ENCODE data around the gene YRDC. TPM values are rescaled to one million over a fixed set of nuclear protein-coding genes. Genes with fewer than 3 reads are reported as not detected.
A peak's percentile ranks its signal among the peaks of the same experiment; 100 is the strongest.

YRDC gene
- total RNA-seq, 1 donor, result 8.3 TPM

DNA sequence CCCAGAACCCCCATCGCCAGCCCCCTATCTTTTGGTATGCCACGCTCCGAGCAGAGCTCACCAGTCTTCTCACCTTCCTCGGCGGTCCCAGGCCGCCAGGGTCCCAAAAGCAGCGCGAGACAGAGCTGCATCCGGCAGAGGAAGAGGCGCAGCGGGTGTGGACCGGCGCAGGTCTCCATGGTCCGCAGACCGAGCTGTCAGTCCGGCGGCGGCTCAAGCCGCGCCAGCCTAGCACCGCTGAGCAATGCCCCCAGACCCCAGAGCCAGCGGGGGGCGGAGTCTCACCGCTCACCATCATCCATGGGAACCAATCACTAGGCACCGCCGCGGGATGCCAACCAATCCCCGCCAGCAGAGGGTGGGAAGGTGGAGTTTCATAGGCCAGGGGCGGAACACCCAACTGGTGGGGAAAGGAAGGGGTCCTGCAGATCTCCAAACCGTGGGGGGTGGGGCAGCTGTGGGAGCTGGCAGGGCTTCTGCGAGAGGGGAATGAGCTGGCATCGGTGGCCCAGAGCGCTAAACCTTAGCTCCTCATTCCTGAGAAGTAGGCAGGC lies 43.0 kb downstream of the YRDC start, which contains the start of gene EPHA10:
EPHA10 (minus strand) TSS at position 233 of the 554 bp plus-strand sequence; CDS start at position 179, 54 bp downstream.
- H3K27me3 ChIP-seq (ENCODE audit: insufficient read depth, low read length), result peaks cover 51% of the 10 kb centered on the region

DNA sequence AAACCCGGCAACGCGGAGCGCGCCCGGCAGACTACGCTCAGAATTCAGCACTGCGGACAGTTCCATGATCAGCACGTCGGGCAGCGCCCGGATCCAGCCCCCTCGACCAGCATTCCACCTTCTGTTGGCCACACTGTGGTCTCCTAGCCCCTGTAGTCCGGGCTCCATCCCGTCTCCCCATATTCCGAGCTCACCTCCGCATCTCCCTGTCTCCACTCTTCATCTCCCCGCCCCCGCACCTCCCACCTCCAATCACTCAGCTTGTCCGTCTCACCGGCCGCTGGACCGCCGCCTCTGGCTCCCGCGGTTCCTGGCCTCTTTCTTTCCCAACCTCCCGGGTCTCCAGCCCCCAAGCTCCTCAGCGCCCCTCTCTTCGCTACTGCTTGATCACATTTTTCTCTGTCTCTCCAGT lies 43.6 kb downstream of the YRDC start:
- Histone ChIP-seq H4K20me1 (ENCODE audit: insufficient read depth, low read length) (no peaks in the 10 kb centered on the region), H3K27me3 (ENCODE audit: insufficient read depth, low read length) (peaks cover 50% of the 10 kb centered on the region), H3K36me3 (ENCODE audit: insufficient read depth, low read length) (no peaks in the 10 kb centered on the region), H3K4me3 (ENCODE audit: insufficient read depth, low read length) (no peak overlapping the region), H3K4me2 (ENCODE audit: insufficient read depth, low read length) (no peak overlapping the region), H3K9me3 (ENCODE audit: low read depth, low read length) (no peaks in the 10 kb centered on the region), H3K79me2 (ENCODE audit: insufficient read depth, low read length) (no peaks in the 10 kb centered on the region), H3K4me1 (ENCODE audit: insufficient read depth, low read length) (no peaks in the 10 kb centered on the region), H3K27ac (ENCODE audit: low read depth, low read length) (no peak overlapping the region), H2AFZ (ENCODE audit: low read length) (no peak overlapping the region)
- TF ChIP-seq, protein P1, sequence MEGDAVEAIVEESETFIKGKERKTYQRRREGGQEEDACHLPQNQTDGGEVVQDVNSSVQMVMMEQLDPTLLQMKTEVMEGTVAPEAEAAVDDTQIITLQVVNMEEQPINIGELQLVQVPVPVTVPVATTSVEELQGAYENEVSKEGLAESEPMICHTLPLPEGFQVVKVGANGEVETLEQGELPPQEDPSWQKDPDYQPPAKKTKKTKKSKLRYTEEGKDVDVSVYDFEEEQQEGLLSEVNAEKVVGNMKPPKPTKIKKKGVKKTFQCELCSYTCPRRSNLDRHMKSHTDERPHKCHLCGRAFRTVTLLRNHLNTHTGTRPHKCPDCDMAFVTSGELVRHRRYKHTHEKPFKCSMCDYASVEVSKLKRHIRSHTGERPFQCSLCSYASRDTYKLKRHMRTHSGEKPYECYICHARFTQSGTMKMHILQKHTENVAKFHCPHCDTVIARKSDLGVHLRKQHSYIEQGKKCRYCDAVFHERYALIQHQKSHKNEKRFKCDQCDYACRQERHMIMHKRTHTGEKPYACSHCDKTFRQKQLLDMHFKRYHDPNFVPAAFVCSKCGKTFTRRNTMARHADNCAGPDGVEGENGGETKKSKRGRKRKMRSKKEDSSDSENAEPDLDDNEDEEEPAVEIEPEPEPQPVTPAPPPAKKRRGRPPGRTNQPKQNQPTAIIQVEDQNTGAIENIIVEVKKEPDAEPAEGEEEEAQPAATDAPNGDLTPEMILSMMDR (IDR thresholded peaks at IDR 0.05; ENCODE audit: extremely low read depth, low read depth, low read length), result no peak
- peak; percentile 95 for DNase-seq (ENCODE audit: insufficient read length, low spot score, missing footprints)

More for the DNA sequence above, 43.0 kb downstream of the YRDC start, which contains the start of gene EPHA10:
- no peaks in the 10 kb centered on the region for H3K4me1 ChIP-seq (ENCODE audit: insufficient read depth, low read length)
- H3K4me2 ChIP-seq (ENCODE audit: insufficient read depth, low read length), result no peak within 1 kb of the TSS
- H4K20me1 ChIP-seq (ENCODE audit: insufficient read depth, low read length), result no peaks in the 10 kb centered on the region
- no peaks in the 10 kb centered on the region for H3K79me2 ChIP-seq (ENCODE audit: insufficient read depth, low read length)
- H2AFZ ChIP-seq (ENCODE audit: low read length), result no peak within 1 kb of the TSS
- no peaks in the 10 kb centered on the region for H3K9me3 ChIP-seq (ENCODE audit: low read depth, low read length)
- DNase-seq (ENCODE audit: insufficient read length, low spot score, missing footprints), result no peak
- no peaks in the 10 kb centered on the region for H3K36me3 ChIP-seq (ENCODE audit: insufficient read depth, low read length)
- TF ChIP-seq, protein P1 (IDR thresholded peaks at IDR 0.05; ENCODE audit: extremely low read depth, low read depth, low read length), result no peak
- H3K4me3 ChIP-seq (ENCODE audit: insufficient read depth, low read length), result no peak within 1 kb of the TSS
- H3K27ac ChIP-seq (ENCODE audit: low read depth, low read length), result no peak within 1 kb of the TSS

DNA sequence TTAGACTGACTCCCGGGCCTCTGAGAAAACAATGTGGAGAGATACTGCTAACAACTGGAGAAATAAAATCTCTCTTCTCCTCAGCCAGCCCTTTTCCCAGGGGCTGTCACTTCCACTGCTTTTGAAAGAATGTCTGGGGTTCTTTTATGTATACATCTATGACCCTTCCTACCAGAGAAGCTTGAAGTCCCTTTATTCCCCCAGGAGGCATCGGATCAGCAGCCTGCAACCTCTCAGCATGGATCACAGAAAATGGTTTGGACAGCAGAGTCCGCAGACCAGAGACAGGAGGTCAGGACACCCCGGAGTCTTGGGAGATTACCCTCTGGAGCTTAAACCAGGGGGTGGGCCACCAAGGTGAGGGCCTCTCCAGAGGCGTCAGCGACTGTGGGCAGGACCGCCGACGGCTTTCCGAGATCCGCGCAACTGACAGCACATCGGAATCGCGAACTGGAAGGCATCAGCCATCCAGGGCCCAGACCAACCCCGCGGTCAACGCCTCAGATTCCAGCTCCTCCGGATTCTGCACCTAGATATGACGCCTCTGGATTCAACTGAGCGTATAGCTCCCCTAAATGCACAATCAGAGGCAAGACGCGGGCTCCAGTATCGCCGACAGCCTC lies 44.1 kb downstream of the YRDC start:
- H3K4me2 ChIP-seq (ENCODE audit: insufficient read depth, low read length), result no peak overlapping the region
- H3K27me3 ChIP-seq (ENCODE audit: insufficient read depth, low read length), result peaks cover 47% of the 10 kb centered on the region
- H4K20me1 ChIP-seq (ENCODE audit: insufficient read depth, low read length), result no peaks in the 10 kb centered on the region

DNA sequence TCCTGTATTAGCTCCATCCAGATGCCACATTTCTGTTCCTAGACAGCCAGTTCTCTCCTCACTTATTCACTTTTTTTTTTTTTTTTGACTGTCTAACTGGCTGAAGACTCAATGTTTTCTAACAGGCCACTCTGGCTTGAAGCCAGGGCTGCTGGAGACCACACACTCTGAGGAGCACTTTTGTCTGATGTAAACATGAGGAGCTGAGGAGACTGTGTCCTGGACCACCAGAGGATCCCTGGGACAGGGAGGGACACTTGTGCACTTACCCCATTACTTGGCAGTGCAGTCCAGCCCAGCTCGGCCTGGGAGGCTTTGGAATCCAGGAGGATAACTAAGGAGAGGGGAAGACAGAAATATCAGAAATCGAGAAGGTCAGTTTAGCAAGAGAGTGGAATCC lies 45.5 kb downstream of the YRDC start:
- H3K36me3 ChIP-seq (ENCODE audit: insufficient read depth, low read length), result no peaks in the 10 kb centered on the region
- no peaks in the 10 kb centered on the region for H3K4me1 ChIP-seq (ENCODE audit: insufficient read depth, low read length)
- TF ChIP-seq, protein P1 (IDR thresholded peaks at IDR 0.05; ENCODE audit: extremely low read depth, low read depth, low read length), result no peak
- H3K4me2 ChIP-seq (ENCODE audit: insufficient read depth, low read length), result no peak overlapping the region
- H3K27ac ChIP-seq (ENCODE audit: low read depth, low read length), result no peak overlapping the region
- no peaks in the 10 kb centered on the region for H3K9me3 ChIP-seq (ENCODE audit: low read depth, low read length)
- H3K4me3 ChIP-seq (ENCODE audit: insufficient read depth, low read length), result no peak overlapping the region
- H3K79me2 ChIP-seq (ENCODE audit: insufficient read depth, low read length), result no peaks in the 10 kb centered on the region
- H4K20me1 ChIP-seq (ENCODE audit: insufficient read depth, low read length), result no peaks in the 10 kb centered on the region
- no peak overlapping the region for H2AFZ ChIP-seq (ENCODE audit: low read length)
- H3K27me3 ChIP-seq (ENCODE audit: insufficient read depth, low read length), result peaks cover 42% of the 10 kb centered on the region
- no peak for DNase-seq (ENCODE audit: insufficient read length, low spot score, missing footprints)

More for the DNA sequence above, 44.1 kb downstream of the YRDC start:
- Histone ChIP-seq H3K4me3 (ENCODE audit: insufficient read depth, low read length) (no peak overlapping the region), H2AFZ (ENCODE audit: low read length) (no peak overlapping the region), H3K9me3 (ENCODE audit: low read depth, low read length) (no peaks in the 10 kb centered on the region), H3K79me2 (ENCODE audit: insufficient read depth, low read length) (no peaks in the 10 kb centered on the region), H3K36me3 (ENCODE audit: insufficient read depth, low read length) (no peaks in the 10 kb centered on the region), H3K4me1 (ENCODE audit: insufficient read depth, low read length) (no peaks in the 10 kb centered on the region), H3K27ac (ENCODE audit: low read depth, low read length) (no peak overlapping the region)
- DNase-seq (ENCODE audit: insufficient read length, low spot score, missing footprints), result peak; percentile 67
- TF ChIP-seq, protein P1 (IDR thresholded peaks at IDR 0.05; ENCODE audit: extremely low read depth, low read depth, low read length), result no peak

Data from osteoblast (primary cell).